Muscle of leg (tissue), 11 donors: Measurements from ENCODE around the gene PCGF1. TPM values are rescaled to one million over a fixed set of nuclear protein-coding genes. Genes with fewer than 3 reads are reported as not detected.
"Not testable (repeated sequence)": the region's sequence is repeated elsewhere in the genome, so short reads cannot be mapped to it uniquely, and the experiment has no call there.

Source experiments
- DNase-seq: peaks from one replicate; pipeline ENCODE4 v3.0.0; 2013
- H3K27ac ChIP-seq: one replicate; pipeline ENCODE4 v1.5.1; 2013; ENCODE audit warnings: mild to moderate bottlenecking, low read length, control low read depth
- H3K27me3 ChIP-seq: one replicate; pipeline ENCODE4 v1.6.1; 2013; ENCODE audit warnings: low read length; ENCODE audit not compliant: control insufficient read depth, insufficient read depth
- H3K36me3 ChIP-seq: one replicate; pipeline ENCODE4 v1.6.1; 2013; ENCODE audit warnings: low read length; ENCODE audit not compliant: control insufficient read depth, insufficient read depth
- H3K4me1 ChIP-seq: one replicate; pipeline ENCODE4 v1.6.1; 2013; ENCODE audit warnings: low read length; ENCODE audit not compliant: control insufficient read depth, insufficient read depth
- H3K4me3 ChIP-seq: one replicate; pipeline ENCODE4 v1.5.1; 2013; ENCODE audit warnings: low read length, control low read depth
- H3K9me3 ChIP-seq: replicated peaks from 2 replicates; pipeline ENCODE4 v1.6.1; 2013; ENCODE audit warnings: low read depth, low read length; ENCODE audit not compliant: control insufficient read depth
- WGBS: methylation state at CpG from one replicate; pipeline ENCODE4 v1.1.5; 2013; ENCODE audit warnings: missing lambda C conversion rate; ENCODE audit not compliant: insufficient coverage; 5-methylcytosine and 5-hydroxymethylcytosine counted together
- polyA plus RNA-seq, 8 donors: library from polyadenylated mRNA; unstranded; fragments of 120-200 nt; gene quantifications; one replicate each; pipeline versions ENCODE4 v1.2.1 to v1.2.3, GENCODE V29; 2013; ENCODE audit warnings: inconsistent platforms in 1 of 8, low replicate concordance in 1 of 8; ENCODE audit not compliant: insufficient read length in 8 of 8, insufficient read depth in 1 of 8
- total RNA-seq: library from RNA; stranded (reverse); fragments of 120-200 nt; gene quantifications from one replicate; pipeline ENCODE4 v1.2.4, GENCODE V29; 2013

PCGF1 gene
- total and polyA plus RNA-seq, 9 donors = 11.4 to 16.3 (median 12.5) TPM

DNA sequence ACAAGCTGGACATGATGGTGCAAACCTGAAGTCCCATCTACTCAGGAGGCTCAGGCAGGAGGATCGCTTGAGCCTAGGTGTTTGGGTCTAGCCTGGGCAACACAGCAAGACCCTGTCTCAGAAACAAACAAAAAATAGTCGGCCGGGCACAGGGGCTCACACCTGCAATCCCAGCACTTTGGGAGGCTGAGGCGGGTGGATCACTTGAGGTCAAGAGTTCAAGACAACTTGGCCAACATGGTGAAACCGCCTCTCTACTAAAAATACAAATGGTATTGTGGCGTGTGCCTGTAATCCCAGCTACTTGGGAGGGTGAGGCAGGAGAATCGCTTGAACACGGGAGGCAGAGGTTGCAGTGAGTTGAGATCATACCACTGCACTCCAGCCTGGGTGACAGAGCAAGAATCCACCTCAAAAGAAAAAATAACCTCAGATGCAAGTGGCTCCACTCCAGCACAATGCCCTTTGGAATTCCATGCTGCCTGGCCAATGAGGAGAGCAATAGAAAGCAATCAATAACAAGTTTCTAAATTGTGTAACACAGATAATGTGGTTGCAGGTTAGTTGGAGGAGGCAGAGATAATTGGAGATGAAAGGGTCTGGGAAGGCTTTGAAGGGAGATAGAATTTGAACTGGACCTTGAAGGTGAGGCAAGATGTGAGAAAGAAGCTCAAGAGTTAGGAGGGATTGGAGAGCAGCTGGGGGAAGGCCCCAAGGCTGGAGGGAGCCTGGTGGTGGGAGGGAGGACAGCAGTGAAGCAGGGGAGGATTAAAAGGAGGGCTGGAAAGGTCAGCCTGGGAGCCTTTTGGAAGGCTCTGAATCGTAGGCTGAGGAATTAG is 18.6 kb downstream of the PCGF1 start:
- Histone ChIP-seq H3K9me3 (no peaks in the 10 kb centered on the region), H3K4me3 (no peak overlapping the region), H3K27ac (no peak overlapping the region), H3K27me3 (no peaks in the 10 kb centered on the region), H3K4me1 (peaks cover 2% of the 10 kb centered on the region), H3K36me3 (peaks cover 62% of the 10 kb centered on the region)
- DNase-seq = no peak
- WGBS = 85% methylated on average over 2 of the region's 9 CpGs

DNA sequence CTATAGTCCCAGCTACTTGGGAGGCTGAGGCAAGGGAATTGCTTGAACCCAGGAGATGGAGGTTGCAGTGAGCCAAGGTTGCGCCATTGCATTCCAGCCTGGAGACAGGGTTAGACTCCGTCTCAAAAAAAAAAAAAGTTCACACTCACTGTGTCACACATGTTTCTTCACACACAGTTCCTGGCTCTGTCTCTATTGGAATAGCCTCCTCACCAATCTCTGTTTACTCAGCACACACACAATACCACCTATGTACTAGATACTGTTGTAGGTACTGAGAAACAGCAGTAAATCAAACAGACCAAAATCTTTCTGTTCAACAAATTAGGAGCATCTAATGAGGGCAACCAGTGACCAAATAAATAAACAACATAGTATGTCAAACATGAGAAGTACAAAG is 21.4 kb downstream of the PCGF1 start:
- Histone ChIP-seq H3K36me3 (peaks cover 35% of the 10 kb centered on the region), H3K4me3 (no peak overlapping the region), H3K27me3 (no peaks in the 10 kb centered on the region), H3K9me3 (no peaks in the 10 kb centered on the region), H3K27ac (no peak overlapping the region), H3K4me1 (peaks cover 18% of the 10 kb centered on the region)
- whole genome bisulfite sequencing = 100% methylated on average over 1 of the region's 2 CpGs
- no peak for DNase-seq

DNA sequence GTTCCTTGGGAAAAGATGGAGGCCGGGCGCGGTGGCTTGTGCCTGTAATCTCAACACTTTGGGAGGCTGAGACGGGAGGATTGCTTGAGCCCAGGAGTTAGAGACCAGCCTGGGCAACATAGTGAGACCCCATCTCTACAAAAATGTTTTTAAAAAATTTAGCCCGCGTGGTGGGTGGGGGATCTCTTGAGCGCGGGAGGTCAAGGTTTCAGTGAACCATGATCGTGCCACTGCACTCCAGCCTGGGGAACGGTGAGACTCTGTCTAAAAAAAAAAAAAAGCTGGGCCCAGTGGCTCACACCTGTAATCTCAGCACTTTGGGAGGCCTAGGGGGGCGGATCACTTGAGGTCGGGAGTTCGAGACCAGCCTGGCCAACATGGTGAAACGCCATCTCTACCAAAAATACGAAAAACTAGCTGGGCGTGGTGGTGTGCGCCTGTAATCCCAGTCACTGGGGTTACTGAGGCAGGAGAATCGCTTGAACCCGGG is 23.8 kb downstream of the PCGF1 start:
- Histone ChIP-seq H3K4me3 (peak overlapping the region; percentile 86), H3K36me3 (peaks cover 27% of the 10 kb centered on the region), H3K4me1 (peaks cover 24% of the 10 kb centered on the region)
- H3K27me3 ChIP-seq, DNase-seq, H3K27ac ChIP-seq, H3K9me3 ChIP-seq: not testable (repeated sequence)
- WGBS = 76% methylated on average over 16 of the region's 19 CpGs

- Histone ChIP-seq H3K4me3 (peak within 1 kb of the TSS; percentile 86), H3K27me3 (no peaks in the 10 kb centered on the region), H3K4me1 (peaks cover 24% of the 10 kb centered on the region), H3K27ac (peak within 1 kb of the TSS; percentile 96), H3K36me3 (peaks cover 23% of the 10 kb centered on the region), H3K9me3 (no peaks in the 10 kb centered on the region)
- 1% methylated on average over 45 of the region's 50 CpGs for WGBS
- peak; percentile 99 for DNase-seq
Observed at GRCh38 chr2:74482801-74483674, 24.5 kb downstream of the PCGF1 start, which contains the start of the genes CCDC142 and TTC31. Gene CCDC142, minus strand, starts transcription at chr2:74482998. Its CDS starts 161 bp downstream, at chr2:74482837. Gene TTC31, plus strand, starts transcription at chr2:74483081. Its CDS starts 15 bp downstream, at chr2:74483096.

DNA sequence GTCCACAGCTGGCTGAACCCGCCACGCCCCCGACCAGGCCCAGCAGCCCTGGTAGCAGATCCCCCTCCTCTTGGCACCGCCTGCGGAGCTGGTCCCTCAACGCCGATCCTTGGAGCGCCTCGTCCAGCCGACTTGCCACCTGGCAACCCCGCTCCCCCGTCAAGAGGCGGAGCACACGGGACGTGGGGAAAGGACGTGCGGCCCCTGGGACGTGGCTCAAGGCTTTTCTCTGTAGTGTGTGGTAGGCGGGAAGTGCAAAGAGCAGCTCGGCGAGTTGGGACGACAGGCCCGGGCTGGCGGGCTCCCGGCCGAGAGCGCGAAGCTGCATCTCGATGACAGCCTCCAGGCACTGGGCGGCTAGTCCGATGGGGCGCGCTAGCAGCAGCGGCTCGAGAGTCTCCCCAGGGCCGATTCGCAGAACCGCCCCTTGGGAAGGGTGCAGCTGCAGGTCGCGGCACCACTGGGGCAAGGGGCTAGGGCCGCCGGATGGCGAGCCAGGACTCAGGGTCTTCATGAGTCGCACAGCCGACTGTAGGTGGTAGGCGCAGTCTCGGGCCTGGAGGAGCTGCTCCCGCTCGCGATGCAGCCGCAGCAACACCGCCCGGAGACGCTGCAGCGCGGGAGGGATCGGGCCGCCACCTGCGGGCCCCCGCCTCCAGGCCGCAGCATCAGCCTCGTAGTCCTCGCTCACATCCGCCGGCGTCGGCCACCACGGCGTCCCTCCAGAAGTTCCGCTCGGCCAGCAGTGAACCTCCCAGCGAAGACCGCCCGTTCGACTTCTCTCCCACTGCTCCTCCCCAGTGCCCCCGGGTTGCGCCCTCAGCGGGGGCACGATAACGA is 25.3 kb downstream of the PCGF1 start:
- H3K27ac ChIP-seq = peak overlapping the region; percentile 96
- no peak for DNase-seq
- no peaks in the 10 kb centered on the region for H3K27me3 ChIP-seq
- H3K4me3 ChIP-seq = peak overlapping the region; percentile 86
- under 1% methylated on average over 69 of the region's 80 CpGs for WGBS
- H3K9me3 ChIP-seq = no peaks in the 10 kb centered on the region
- peaks cover 29% of the 10 kb centered on the region for H3K36me3 ChIP-seq
- peaks cover 24% of the 10 kb centered on the region for H3K4me1 ChIP-seq

DNA sequence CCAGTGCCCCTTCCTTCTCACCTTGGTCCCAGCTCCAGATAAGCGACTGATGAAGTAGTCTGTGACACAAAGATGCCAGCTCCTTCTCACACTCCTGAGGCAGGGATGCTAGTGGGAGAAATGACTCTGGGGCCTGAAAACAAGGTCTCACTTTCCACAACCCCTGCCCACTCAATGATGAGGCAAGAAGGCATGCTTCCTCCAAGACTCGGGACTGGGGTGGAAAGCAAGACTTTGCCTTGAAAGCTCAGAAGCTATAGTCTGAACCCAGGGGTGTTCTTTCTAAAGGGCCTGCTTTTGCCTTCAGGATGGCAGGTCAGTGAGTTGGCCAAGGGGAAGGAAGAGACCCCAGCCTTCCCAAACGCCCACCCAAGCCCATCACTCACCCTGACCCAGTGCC is 26.1 kb downstream of the PCGF1 start:
- H3K9me3 ChIP-seq = no peaks in the 10 kb centered on the region
- no peak for DNase-seq
- peaks cover 24% of the 10 kb centered on the region for H3K4me1 ChIP-seq
- H3K27me3 ChIP-seq = no peaks in the 10 kb centered on the region
- H3K27ac ChIP-seq = no peak overlapping the region
- H3K4me3 ChIP-seq = peak overlapping the region; percentile 86
- no CpG with 5 or more reads among the region's 3 CpGs for WGBS
- H3K36me3 ChIP-seq = peaks cover 35% of the 10 kb centered on the region

DNA sequence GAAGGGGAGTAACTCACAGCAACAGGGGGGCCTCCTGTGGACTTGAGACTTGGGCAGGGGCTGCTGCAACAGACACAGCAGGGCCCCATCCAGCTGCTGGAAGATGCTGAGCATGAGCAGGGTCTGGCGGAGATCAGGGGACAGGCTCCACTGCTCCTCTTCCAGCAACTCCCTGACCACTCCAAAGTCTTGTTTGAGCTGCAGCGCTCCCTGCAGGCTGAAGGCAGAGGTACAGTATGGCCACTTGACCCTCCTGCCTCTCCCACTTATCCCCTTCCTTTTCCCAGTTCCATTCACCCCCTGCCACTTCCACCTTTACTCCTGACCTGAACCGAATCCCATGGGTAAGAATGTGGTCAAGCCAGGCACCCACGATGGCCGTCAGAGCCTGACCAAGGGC is 32.6 kb downstream of the PCGF1 start:
- Histone ChIP-seq H3K27ac (no peak overlapping the region), H3K9me3 (no peaks in the 10 kb centered on the region), H3K36me3 (peaks cover 39% of the 10 kb centered on the region), H3K27me3 (no peaks in the 10 kb centered on the region), H3K4me1 (peaks cover 11% of the 10 kb centered on the region), H3K4me3 (no peak overlapping the region)
- WGBS = 78% methylated on average over 5 of the region's 5 CpGs
- no peak for DNase-seq

GRCh38 chr2:74474481-74474880 is 33.0 kb downstream of the PCGF1 start:
- no peak overlapping the region for H3K27ac ChIP-seq
- no peaks in the 10 kb centered on the region for H3K27me3 ChIP-seq
- no peak overlapping the region for H3K4me3 ChIP-seq
- no peak for DNase-seq
- no peaks in the 10 kb centered on the region for H3K9me3 ChIP-seq
- WGBS = 91% methylated on average over 6 of the region's 6 CpGs
- peaks cover 11% of the 10 kb centered on the region for H3K4me1 ChIP-seq
- peaks cover 38% of the 10 kb centered on the region for H3K36me3 ChIP-seq

GRCh38 chr2:74472945-74473258 is 34.6 kb downstream of the PCGF1 start:
- Histone ChIP-seq H3K4me1 (peaks cover 11% of the 10 kb centered on the region), H3K9me3 (no peaks in the 10 kb centered on the region), H3K36me3 (peaks cover 34% of the 10 kb centered on the region), H3K27ac (peak overlapping the region; percentile 86), H3K27me3 (no peaks in the 10 kb centered on the region), H3K4me3 (peak overlapping the region; percentile 51)
- DNase-seq = no peak
- 0% methylated on average over 3 of the region's 7 CpGs for WGBS
